Hematopoietic multipotent progenitor cell treated with erythropoietin and hydrocortisone succinate and interleukin-3 and kit ligand, for 17 days (in vitro differentiated cells): ENCODE data around the gene LPCAT1.
"Not testable (repeated sequence)": the region's sequence is repeated elsewhere in the genome, so short reads cannot be mapped to it uniquely, and the experiment has no call there.

Experiments used
- DNase-seq: peaks from one replicate; pipeline ENCODE4 v3.0.0-alpha.2; 2015; ENCODE audit warnings: low spot score

Gene LPCAT1

GRCh38 chr5:1540831-1541701, 17.3 kb upstream of the LPCAT1 start:
- no peak for DNase-seq

GRCh38 chr5:1540166-1540565, 16.4 kb upstream of the LPCAT1 start:
- no peak for DNase-seq

- not testable (repeated sequence) for DNase-seq
Observed at GRCh38 chr5:1539393-1540161, 15.8 kb upstream of the LPCAT1 start.

GRCh38 chr5:1538741-1539392, 15.1 kb upstream of the LPCAT1 start:
- no peak for DNase-seq

- DNase-seq, result no peak
Observed at GRCh38 chr5:1538276-1538675, 14.5 kb upstream of the LPCAT1 start.

GRCh38 chr5:1537603-1538154, 13.9 kb upstream of the LPCAT1 start:
- DNase-seq, result no peak

- no peak for DNase-seq
Observed at GRCh38 chr5:1536871-1537602, 13.3 kb upstream of the LPCAT1 start.

- DNase-seq, result no peak
Observed at GRCh38 chr5:1536322-1536845, 12.6 kb upstream of the LPCAT1 start.

GRCh38 chr5:1535646-1536045, 11.9 kb upstream of the LPCAT1 start:
- DNase-seq, result no peak

GRCh38 chr5:1532384-1532783, 8.6 kb upstream of the LPCAT1 start:
- DNase-seq, result no peak

- no peak for DNase-seq
Observed at GRCh38 chr5:1529498-1529897, 5.7 kb upstream of the LPCAT1 start.

GRCh38 chr5:1527533-1528205, 3.9 kb upstream of the LPCAT1 start:
- DNase-seq, result no peak

GRCh38 chr5:1526681-1527131, 2.9 kb upstream of the LPCAT1 start:
- DNase-seq, result no peak

- DNase-seq, result no peak
Observed at GRCh38 chr5:1526190-1526631, 2.5 kb upstream of the LPCAT1 start.

- DNase-seq, result no peak
Observed at GRCh38 chr5:1525624-1526189, 1.9 kb upstream of the LPCAT1 start.

- DNase-seq, result no peak
Observed at GRCh38 chr5:1524799-1525623, 1.3 kb upstream of the LPCAT1 start.

GRCh38 chr5:1524481-1524798, 680 bp upstream of the LPCAT1 start:
- no peak for DNase-seq

- DNase-seq, result no peak
Observed at GRCh38 chr5:1523480-1523792, 324 bp downstream of the LPCAT1 start.

GRCh38 chr5:1522601-1523479, 920 bp downstream of the LPCAT1 start:
- no peak for DNase-seq
